PC-3 (cell line): ENCODE data around the gene PIANP.

Source experiments
- CTCF ChIP-seq: fragments of 300-600 bp; sonication (generic); conservative IDR thresholded peaks from 2 replicates; pipeline ENCODE4 v1.5.1; 2017; ENCODE audit warnings: antibody characterized with exemption, low read depth, mild to moderate bottlenecking, low read length
- EZH2 ChIP-seq: fragments of 300-600 bp; sonication (generic); IDR thresholded peaks from one replicate; pipeline ENCODE4 v1.6.1; 2017; ENCODE audit warnings: antibody characterized with exemption, mild to moderate bottlenecking, low read length; ENCODE audit not compliant: unreplicated experiment

- TF ChIP-seq CTCF (no peak), EZH2 (no peak)
Measured at GRCh38 chr12:6653987-6654386, 46.6 kb downstream of the PIANP start.
